Naive thymus-derived CD4-positive, alpha-beta T cell (primary cell): ENCODE data around the gene CHURC1. TPM values are rescaled to one million over a fixed set of nuclear protein-coding genes. Genes with fewer than 3 reads are reported as not detected.
A peak's percentile ranks its signal among the peaks of the same experiment; 100 is the strongest.
"Not testable (repeated sequence)": the region's sequence is repeated elsewhere in the genome, so short reads cannot be mapped to it uniquely, and the experiment has no call there.

Experiments
- ATAC-seq: fragments of 150-1000 bp; cut with Tn5 transposase; 2 replicates; pipeline ENCODE4 v1.10.0; 2021; ENCODE audit warnings: mild to moderate bottlenecking, moderate library complexity
- CTCF ChIA-PET: fragments of 350-600 bp; sonication (Branson Sonifier 250); formaldehyde crosslinking; loops from one replicate; lab custom pipeline; 2021; ENCODE audit warnings: antibody characterized with exemption; lab: Charles Lee
- POLR2A ChIA-PET: fragments of 350-600 bp; sonication (Branson Sonifier 250); formaldehyde crosslinking; loops from one replicate; lab custom pipeline; 2021; ENCODE audit warnings: antibody characterized with exemption, inconsistent platforms; lab: Charles Lee
- DNase-seq, 9 donors: peaks; one replicate each; pipeline versions ENCODE4 v3.0.0 to v3.0.0-alpha.2; 2020 to 2022; ENCODE audit warnings: mixed read lengths in 1 of 9
- H3K27ac ChIP-seq: one replicate; pipeline ENCODE4 v1.7.0; 2013; ENCODE audit warnings: mild to moderate bottlenecking, low read depth, low read length, moderate library complexity
- H3K27me3 ChIP-seq, 2 donors: one replicate each; pipeline ENCODE4 v1.7.0; 2013; ENCODE audit warnings: low read length in 2 of 2, mild to moderate bottlenecking in 2 of 2, moderate library complexity in 2 of 2; ENCODE audit not compliant: control insufficient read depth in 2 of 2, insufficient read depth in 2 of 2
- H3K36me3 ChIP-seq, 3 experiments: 1 replicate in 2 of 3; 2 replicates in 1 of 3; pipeline ENCODE4 v1.7.0; 2013; ENCODE audit warnings: low read length in 3 of 3, mild to moderate bottlenecking in 3 of 3, moderate library complexity in 1 of 3; ENCODE audit not compliant: insufficient read depth in 3 of 3, control insufficient read depth in 2 of 3
- H3K4me1 ChIP-seq, 2 donors: one replicate each; pipeline ENCODE4 v1.7.0; 2013; ENCODE audit warnings: low read length in 2 of 2, mild to moderate bottlenecking in 2 of 2, moderate library complexity in 1 of 2; ENCODE audit not compliant: control insufficient read depth in 2 of 2, insufficient read depth in 2 of 2
- H3K4me3 ChIP-seq: 2 replicates; pipeline ENCODE4 v1.7.0; 2013; ENCODE audit warnings: mild to moderate bottlenecking, low read length
- H3K9me3 ChIP-seq, 3 experiments: 1 replicate in 2 of 3; 2 replicates in 1 of 3; pipeline ENCODE4 v1.7.0; 2013; ENCODE audit warnings: low read length in 3 of 3; ENCODE audit not compliant: control insufficient read depth in 2 of 3
- H3K27ac Mint-ChIP-seq, 9 donors: one replicate each; pipeline ENCODE4 v1.8.0; 2020 to 2022; ENCODE audit warnings: mixed read lengths in 9 of 9, mild to moderate bottlenecking in 8 of 9, moderate library complexity in 5 of 9, inconsistent platforms in 2 of 9
- H3K27me3 Mint-ChIP-seq, 5 donors: one replicate each; pipeline ENCODE4 v1.8.0; 2021 to 2022; ENCODE audit warnings: mixed read lengths in 5 of 5, mild to moderate bottlenecking in 1 of 5
- H3K36me3 Mint-ChIP-seq, 5 donors: one replicate each; pipeline ENCODE4 v1.8.0; 2020 to 2022; ENCODE audit warnings: mixed read lengths in 5 of 5, mild to moderate bottlenecking in 3 of 5, inconsistent platforms in 1 of 5
- H3K4me1 Mint-ChIP-seq, 7 donors: one replicate each; pipeline ENCODE4 v1.8.0; 2020 to 2022; ENCODE audit warnings: mixed read lengths in 7 of 7, mild to moderate bottlenecking in 3 of 7, inconsistent platforms in 1 of 7
- H3K4me3 Mint-ChIP-seq, 10 donors: one replicate each; pipeline ENCODE4 v1.8.0; 2020 to 2022; ENCODE audit warnings: mild to moderate bottlenecking in 10 of 10, mixed read lengths in 10 of 10, moderate library complexity in 6 of 10, inconsistent platforms in 2 of 10
- H3K9me3 Mint-ChIP-seq, 11 donors: one replicate each; pipeline ENCODE4 v1.8.0; 2020 to 2022; ENCODE audit warnings: mixed read lengths in 11 of 11, mild to moderate bottlenecking in 4 of 11, inconsistent platforms in 1 of 11, moderate library complexity in 1 of 11
- intact Hi-C, 2 donors: fragments of 100-400 bp; cut with micrococcal nuclease; formaldehyde crosslinking; loops; one replicate each; pipeline ENCODE4 v1.15.1; 2023
- polyA plus RNA-seq, 2 donors: library from polyadenylated mRNA; unstranded; fragments of 300-500 nt; fragmentation: Illumina TruSeq; gene quantifications; one replicate each; pipeline ENCODE4 v1.2.3, GENCODE V29; 2021
- total RNA-seq, 6 experiments: library from RNA in 5 of 6; stranded (reverse) in 5 of 6; gene quantifications; 1 replicate in 5 of 6; 2 replicates in 1 of 6; pipeline ENCODE4 v1.2.3 and lab custom pipeline; 2021 to 2026

Gene CHURC1
- total and polyA plus RNA-seq, 7 experiments from 2014 or later, result 71.9 to 204 (median 108) TPM

DNA sequence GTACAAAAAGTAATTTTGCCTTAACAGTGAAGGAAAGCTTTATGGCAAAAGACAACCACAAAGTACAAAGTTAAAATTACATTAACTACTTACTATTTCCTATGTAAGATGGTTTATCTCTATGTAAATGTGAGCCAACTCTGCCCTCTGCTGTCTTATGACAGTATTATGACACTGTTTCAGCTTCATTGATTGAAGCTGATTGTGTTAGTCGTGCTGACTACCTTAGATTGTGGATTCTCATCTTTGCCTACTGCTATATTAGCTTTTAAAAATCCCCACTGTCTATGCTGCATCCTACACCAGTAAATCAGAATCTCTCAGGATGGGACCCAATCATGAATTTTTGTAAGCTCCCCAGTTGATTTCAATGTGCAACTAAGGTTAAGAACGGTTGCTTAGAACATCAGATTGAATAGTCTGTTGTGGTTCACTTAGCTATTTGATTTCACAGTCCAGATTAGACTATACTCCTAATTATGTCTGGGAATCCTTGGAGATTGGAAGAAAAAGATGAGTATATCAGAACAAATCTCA, 22.3 kb upstream of the CHURC1 start:
- Histone ChIP-seq H3K9me3 (no peaks in the 10 kb centered on the region), H3K27ac (no peak overlapping the region), H3K36me3 (no peaks in the 10 kb centered on the region), H3K4me3 (no peak overlapping the region), H3K4me1 (no peaks in the 10 kb centered on the region), H3K27me3 (no peaks in the 10 kb centered on the region)
- H3K4me3 Mint-ChIP-seq, result no peak overlapping the region
- H3K36me3 Mint-ChIP-seq, result no peaks in the 10 kb centered on the region
- ChIA-PET CTCF (interaction anchor here (0.6 to 6.6 kb wide), 39 partner anchors 9 to 813 kb away, joined by 3 to 141 read pairs (median 5); partner anchors contain the start of genes CHURC1, FNTB and SPTB), POLR2A (interaction anchor here (0.9 to 1.8 kb wide), 2 partner anchors 23 to 68 kb away, joined by 6 to 9 read pairs; no protein-coding TSS in a partner anchor)
- H3K4me1 Mint-ChIP-seq, result peaks cover 0 to 3% (median 0%) of the 10 kb centered on the region in 7 donors
- no peaks in the 10 kb centered on the region for H3K9me3 Mint-ChIP-seq
- H3K27ac Mint-ChIP-seq, result no peak overlapping the region
- peak in 7 of 9 donors; percentile 41 to 68 (median 61) for DNase-seq
- peak; percentile 90 for ATAC-seq
- intact Hi-C loops, result loop anchor here (5.0 to 10.0 kb wide), 7 partner anchors 70 to 557 kb away; no protein-coding TSS in a partner anchor
- H3K27me3 Mint-ChIP-seq, result peaks cover 0 to 39% (median 9%) of the 10 kb centered on the region in 5 donors

DNA sequence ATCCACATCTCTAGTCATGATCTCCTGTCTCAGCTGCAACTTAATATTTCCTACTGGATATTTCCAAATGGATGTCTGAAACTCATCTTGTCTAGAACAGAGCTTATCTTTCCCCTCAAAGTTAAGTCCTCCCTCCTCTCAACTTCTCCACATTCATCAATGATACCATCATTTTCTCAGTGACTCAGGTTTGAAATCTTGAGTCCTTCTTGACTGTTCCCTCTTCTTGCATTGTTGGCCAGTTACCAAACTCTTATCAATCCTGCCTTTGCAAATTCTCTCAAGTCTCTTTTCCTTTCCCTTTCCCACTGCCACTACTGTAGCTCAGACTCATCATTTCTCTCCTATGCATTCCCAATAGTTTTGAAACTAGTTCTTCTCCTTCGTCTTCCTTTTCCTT, 14.3 kb upstream of the CHURC1 start:
- peaks cover 0 to 2% (median 0%) of the 10 kb centered on the region in 11 donors for H3K9me3 Mint-ChIP-seq
- Histone ChIP-seq H3K27ac (no peak overlapping the region), H3K4me3 (no peak overlapping the region), H3K36me3 (no peaks in the 10 kb centered on the region), H3K4me1 (no peaks in the 10 kb centered on the region), H3K9me3 (no peaks in the 10 kb centered on the region), H3K27me3 (no peaks in the 10 kb centered on the region)
- no peaks in the 10 kb centered on the region for H3K4me1 Mint-ChIP-seq
- DNase-seq (no peak), ATAC-seq (no peak)
- H3K27ac Mint-ChIP-seq, result no peak overlapping the region
- no peaks in the 10 kb centered on the region for H3K36me3 Mint-ChIP-seq
- intact Hi-C loops, result loop anchor here in 1 of 2 donors (10.0 kb wide), 1 partner anchor 565 kb away; no protein-coding TSS in a partner anchor
- H3K27me3 Mint-ChIP-seq, result peaks cover 0 to 45% (median 0%) of the 10 kb centered on the region in 5 donors
- no peak overlapping the region for H3K4me3 Mint-ChIP-seq
- CTCF ChIA-PET, result interaction anchor here (0.7 to 2.3 kb wide), 2 partner anchors 8 to 77 kb away, joined by 4 to 16 read pairs; no protein-coding TSS in a partner anchor
- POLR2A ChIA-PET, result interaction anchor here (1.0 kb wide), 1 partner anchor 27 kb away, joined by 3 read pairs; no protein-coding TSS in a partner anchor

DNA sequence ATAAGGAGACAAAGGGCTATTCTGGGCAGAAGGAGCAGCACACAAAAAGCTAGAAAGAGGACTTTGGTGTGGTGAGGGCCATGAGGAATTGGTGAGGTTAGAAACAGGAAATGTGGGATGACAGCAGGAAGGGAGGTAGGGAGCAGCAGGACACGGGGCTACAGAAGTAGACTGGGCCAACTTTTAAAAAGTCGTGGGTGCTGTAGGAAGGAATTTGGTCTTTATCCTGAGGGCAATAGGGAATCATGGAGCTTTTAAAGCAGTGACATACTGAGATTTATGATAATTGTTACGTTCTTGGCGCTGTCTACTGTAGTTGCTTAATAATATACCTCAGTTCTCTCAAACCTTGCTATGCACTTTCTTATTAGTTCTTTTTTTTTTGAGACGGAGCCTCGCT, 8.2 kb upstream of the CHURC1 start:
- POLR2A ChIA-PET, result no interaction called here
- peaks cover 0 to 50% (median 5%) of the 10 kb centered on the region in 5 donors for H3K27me3 Mint-ChIP-seq
- DNase-seq, result no peak

DNA sequence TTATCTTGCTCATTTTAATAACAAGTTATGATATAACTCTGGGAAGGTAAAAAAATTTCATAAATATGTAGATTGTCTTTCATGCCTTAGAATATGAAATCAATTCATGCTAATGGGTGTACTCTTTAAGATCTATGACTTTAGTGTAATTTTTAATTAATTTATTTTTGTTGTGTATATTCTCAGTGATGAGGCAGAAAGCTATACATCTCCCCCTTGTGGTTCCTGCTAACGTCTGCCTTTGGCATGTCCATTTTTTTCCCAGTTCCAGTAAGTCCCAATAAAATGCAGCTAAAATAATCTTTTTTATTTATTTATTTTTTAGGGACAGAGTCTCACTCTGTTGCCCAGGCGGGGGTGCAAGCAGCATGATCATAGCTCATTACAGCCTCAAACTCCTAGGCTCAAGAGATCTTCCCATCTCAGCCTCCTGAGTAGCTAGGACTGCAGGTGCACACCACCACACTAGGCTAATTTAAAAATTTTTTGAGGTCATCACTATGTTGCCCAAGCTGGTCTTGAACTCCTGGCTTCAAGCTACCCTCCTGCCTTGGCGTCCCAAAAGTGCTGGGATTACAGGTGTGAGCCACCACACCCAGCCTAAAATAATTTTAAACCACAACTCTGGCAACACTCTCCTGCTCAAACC, 3.3 kb upstream of the CHURC1 start:
- Histone ChIP-seq H3K27me3 (no peaks in the 10 kb centered on the region), H3K9me3 (no peaks in the 10 kb centered on the region), H3K4me1 (peaks cover 11 to 17% of the 10 kb centered on the region in 2 donors), H3K27ac (no peak overlapping the region), H3K4me3 (no peak overlapping the region), H3K36me3 (peaks cover 0 to 4% (median 0%) of the 10 kb centered on the region in 3 experiments)
- intact Hi-C loops, result loop anchor here in 1 of 2 donors (5.0 kb wide), 3 partner anchors 369 to 1269 kb away; partner anchors contain the start of genes HSPA2 and WDR89
- Mint-ChIP-seq H3K9me3 (peaks cover 0 to 2% (median 0%) of the 10 kb centered on the region in 11 donors), H3K27me3 (peaks cover 0 to 35% (median 5%) of the 10 kb centered on the region in 5 donors), H3K4me3 (no peak overlapping the region), H3K27ac (no peak overlapping the region), H3K36me3 (peaks cover 0 to 13% (median 4%) of the 10 kb centered on the region in 5 donors), H3K4me1 (peaks cover 17 to 30% (median 20%) of the 10 kb centered on the region in 7 donors)
- POLR2A ChIA-PET, result interaction anchor here (0.6 to 1.8 kb wide), 3 partner anchors 13 to 76 kb away, joined by 3 to 7 read pairs (median 5); partner anchors contain the start of gene FNTB
- DNase-seq, result no peak
- CTCF ChIA-PET, result interaction anchor here (0.7 to 2.4 kb wide), 4 partner anchors 14 to 88 kb away, joined by 3 to 7 read pairs (median 5); no protein-coding TSS in a partner anchor
- ATAC-seq, result no peak

More for the DNA sequence above, 8.2 kb upstream of the CHURC1 start:
- H3K27me3 ChIP-seq, result no peaks in the 10 kb centered on the region
- H3K4me1 ChIP-seq, result no peaks in the 10 kb centered on the region
- no peaks in the 10 kb centered on the region for H3K9me3 Mint-ChIP-seq
- intact Hi-C loops, result loop anchor here in 1 of 2 donors (5.0 kb wide), 1 partner anchor 36 kb away; the partner anchor contains the start of gene GPX2
- no peak overlapping the region for H3K4me3 ChIP-seq
- no peaks in the 10 kb centered on the region for H3K36me3 ChIP-seq
- H3K27ac ChIP-seq, result no peak overlapping the region
- H3K9me3 ChIP-seq, result no peaks in the 10 kb centered on the region
- H3K4me1 Mint-ChIP-seq, result peaks cover 0 to 4% (median 0%) of the 10 kb centered on the region in 7 donors
- no peak for ATAC-seq
- CTCF ChIA-PET, result interaction anchor here (4.3 kb wide), 1 partner anchor 14 kb away, joined by 19 read pairs; no protein-coding TSS in a partner anchor
- no peak overlapping the region for H3K27ac Mint-ChIP-seq
- no peaks in the 10 kb centered on the region for H3K36me3 Mint-ChIP-seq
- H3K4me3 Mint-ChIP-seq, result no peak overlapping the region

DNA sequence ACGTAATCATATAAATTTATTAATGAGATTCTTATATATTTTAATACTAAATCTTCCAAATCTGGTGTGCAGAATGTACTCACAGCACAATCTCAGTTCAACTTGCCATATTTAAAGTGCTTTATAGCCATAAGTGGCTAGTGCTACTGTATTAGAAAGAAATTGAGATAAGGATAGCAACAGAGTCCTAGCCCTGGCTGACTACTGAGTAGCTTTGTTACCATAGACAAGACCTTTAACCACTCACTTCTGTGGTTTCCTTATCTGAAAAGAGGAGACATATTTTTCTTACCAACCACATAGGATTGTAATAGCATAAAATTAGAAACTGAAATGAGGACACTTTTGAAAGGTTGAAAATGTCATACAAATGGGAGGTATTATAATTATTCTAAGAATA, 2.0 kb upstream of the CHURC1 start:
- ChIA-PET CTCF (interaction anchor here (2.4 kb wide), 1 partner anchor 73 kb away, joined by 6 read pairs; no protein-coding TSS in a partner anchor), POLR2A (interaction anchor here (1.8 kb wide), 1 partner anchor 15 kb away, joined by 5 read pairs; no protein-coding TSS in a partner anchor)
- no peak for ATAC-seq
- no peak for DNase-seq
- H3K27me3 ChIP-seq, result no peaks in the 10 kb centered on the region
- peaks cover 26 to 40% (median 33%) of the 10 kb centered on the region in 7 donors for H3K4me1 Mint-ChIP-seq
- no peak overlapping the region for H3K27ac ChIP-seq
- H3K4me3 ChIP-seq, result no peak overlapping the region
- H3K4me1 ChIP-seq, result peaks cover 15 to 26% of the 10 kb centered on the region in 2 donors
- peaks cover 0 to 18% (median 11%) of the 10 kb centered on the region in 5 donors for H3K36me3 Mint-ChIP-seq
- no peaks in the 10 kb centered on the region for H3K9me3 ChIP-seq
- H3K27ac Mint-ChIP-seq, result peak overlapping the region in 2 of 9 donors; percentile 56 to 99
- peaks cover 0 to 2% (median 0%) of the 10 kb centered on the region in 11 donors for H3K9me3 Mint-ChIP-seq
- intact Hi-C loops, result loop anchor here in 1 of 2 donors (5.0 kb wide), 3 partner anchors 370 to 1270 kb away; partner anchors contain the start of genes HSPA2 and WDR89
- peaks cover 0 to 4% (median 0%) of the 10 kb centered on the region in 3 experiments for H3K36me3 ChIP-seq
- peaks cover 0 to 28% (median 0%) of the 10 kb centered on the region in 5 donors for H3K27me3 Mint-ChIP-seq
- no peak overlapping the region for H3K4me3 Mint-ChIP-seq

DNA sequence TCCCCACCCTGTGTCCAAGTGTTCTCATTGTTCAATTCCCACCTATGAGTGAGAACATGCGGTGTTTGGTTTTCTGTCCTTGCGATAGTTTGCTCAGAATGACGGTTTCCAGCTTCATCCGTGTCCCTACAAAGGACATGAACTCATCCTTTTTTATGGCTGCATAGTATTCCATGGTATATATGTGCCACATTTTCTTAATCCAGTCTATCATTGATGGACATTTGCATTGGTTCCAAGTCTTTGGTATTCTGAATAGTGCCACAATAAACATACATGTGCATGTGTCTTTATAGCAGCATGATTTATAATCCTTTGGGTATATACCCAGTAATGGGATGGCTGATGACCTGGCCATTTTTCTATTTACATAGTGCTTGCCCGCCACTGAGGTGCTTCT, 778 bp upstream of the CHURC1 start:
- H3K36me3 ChIP-seq, H3K9me3 ChIP-seq, H3K9me3 Mint-ChIP-seq, ATAC-seq, DNase-seq, CTCF ChIA-PET, H3K27me3 ChIP-seq: not testable (repeated sequence)
- peak overlapping the region; percentile 93 to 99 (median 97) for H3K27ac Mint-ChIP-seq
- intact Hi-C loops, result loop anchor here in 1 of 2 donors (5.0 kb wide), 3 partner anchors 371 to 1271 kb away; partner anchors contain the start of genes HSPA2 and WDR89
- POLR2A ChIA-PET, result interaction anchor here (1.8 to 3.3 kb wide), 5 partner anchors 13 to 73 kb away, joined by 8 to 86 read pairs (median 18); partner anchors contain the start of genes FNTB and SPTB
- peaks cover 38 to 52% (median 44%) of the 10 kb centered on the region in 7 donors for H3K4me1 Mint-ChIP-seq
- H3K4me3 Mint-ChIP-seq, result peak overlapping the region; percentile 87 to 97 (median 92)
- H3K27ac ChIP-seq, result peak overlapping the region; percentile 99
- peaks cover 27 to 30% of the 10 kb centered on the region in 2 donors for H3K4me1 ChIP-seq
- H3K36me3 Mint-ChIP-seq, result peaks cover 0 to 25% (median 18%) of the 10 kb centered on the region in 5 donors
- peaks cover 0 to 21% (median 0%) of the 10 kb centered on the region in 5 donors for H3K27me3 Mint-ChIP-seq
- peak overlapping the region; percentile 96 for H3K4me3 ChIP-seq
